Measurements from ENCODE around the gene SUCLG1. TPM values are rescaled to one million over a fixed set of nuclear protein-coding genes. Genes with fewer than 3 reads are reported as not detected.
A peak's percentile ranks its signal among the peaks of the same experiment; 100 is the strongest.

The SUCLG1 gene
- total RNA-seq, 1 experiment from 2014 or later = 59.5 TPM

DNA sequence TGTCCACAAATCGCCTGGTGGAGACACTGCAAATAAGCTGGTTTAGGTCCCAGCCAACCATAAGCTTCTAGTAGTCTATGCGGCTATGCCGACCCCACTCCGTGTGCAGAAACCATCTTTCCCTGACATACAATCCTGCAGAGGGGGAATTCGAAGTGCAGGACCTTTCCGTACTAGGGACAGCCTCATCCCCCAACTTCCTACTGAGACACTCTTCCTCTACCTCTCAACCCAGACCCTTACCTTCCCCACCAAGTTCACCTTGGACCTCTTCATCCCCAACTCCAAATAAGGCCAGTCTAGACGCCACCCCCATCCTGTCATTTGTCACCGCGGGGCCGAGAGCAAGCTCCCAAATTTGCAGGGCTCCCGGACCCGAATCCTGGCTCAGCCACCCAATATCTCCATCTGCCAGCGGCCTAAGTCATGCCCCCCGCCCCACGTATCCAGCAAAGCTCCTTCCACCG is 496 bp downstream of the SUCLG1 start:
- Histone ChIP-seq H3K4me1 (replicated peaks; ENCODE audit: insufficient read depth) (peaks cover 17% of the 10 kb centered on the region), H2AFZ (peak overlapping the region; percentile 100), H3K9me3 (ENCODE audit: insufficient read depth, low read depth) (no peaks in the 10 kb centered on the region), H4K20me1 (ENCODE audit: insufficient read depth) (peaks cover 3% of the 10 kb centered on the region; the same call in 1 of the 2 replicates), H3K9me2 (ENCODE audit: insufficient read depth) (no peaks in the 10 kb centered on the region), H3K27me3 (ENCODE audit: insufficient read depth, low read depth) (no peaks in the 10 kb centered on the region), H3K4me3 (peak overlapping the region; percentile 92), H3K79me2 (ENCODE audit: low read depth) (peaks cover 33% of the 10 kb centered on the region), H3K27ac (0 out of 2 replicates have a peak overlapping the region, but pooled peaks have one; percentile 51), H3K36me3 (ENCODE audit: low read depth) (no peaks in the 10 kb centered on the region; the same call in 1 of the 2 replicates), H3F3A (ENCODE audit: insufficient read depth, low read depth) (no peaks in the 10 kb centered on the region), H3K4me2 (peak overlapping the region; percentile 75)
- no peak for DNase-seq
- intact Hi-C loops (cut with micrococcal nuclease; ENCODE audit: unreplicated experiment) = loop anchor here (1.0 kb wide), 1 partner anchor 16 kb away; no protein-coding TSS in a partner anchor
- TF ChIP-seq, protein P1, sequence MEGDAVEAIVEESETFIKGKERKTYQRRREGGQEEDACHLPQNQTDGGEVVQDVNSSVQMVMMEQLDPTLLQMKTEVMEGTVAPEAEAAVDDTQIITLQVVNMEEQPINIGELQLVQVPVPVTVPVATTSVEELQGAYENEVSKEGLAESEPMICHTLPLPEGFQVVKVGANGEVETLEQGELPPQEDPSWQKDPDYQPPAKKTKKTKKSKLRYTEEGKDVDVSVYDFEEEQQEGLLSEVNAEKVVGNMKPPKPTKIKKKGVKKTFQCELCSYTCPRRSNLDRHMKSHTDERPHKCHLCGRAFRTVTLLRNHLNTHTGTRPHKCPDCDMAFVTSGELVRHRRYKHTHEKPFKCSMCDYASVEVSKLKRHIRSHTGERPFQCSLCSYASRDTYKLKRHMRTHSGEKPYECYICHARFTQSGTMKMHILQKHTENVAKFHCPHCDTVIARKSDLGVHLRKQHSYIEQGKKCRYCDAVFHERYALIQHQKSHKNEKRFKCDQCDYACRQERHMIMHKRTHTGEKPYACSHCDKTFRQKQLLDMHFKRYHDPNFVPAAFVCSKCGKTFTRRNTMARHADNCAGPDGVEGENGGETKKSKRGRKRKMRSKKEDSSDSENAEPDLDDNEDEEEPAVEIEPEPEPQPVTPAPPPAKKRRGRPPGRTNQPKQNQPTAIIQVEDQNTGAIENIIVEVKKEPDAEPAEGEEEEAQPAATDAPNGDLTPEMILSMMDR (conservative IDR thresholded peaks at IDR 0.05) = no peak
- TF ChIP-seq EZH2 (IDR thresholded peaks at IDR 0.05; ENCODE audit: low read depth) = no peak
- ChIA-PET CTCF (no interaction called here), POLR2A (ENCODE audit: unreplicated experiment) (no interaction called here)
- TSS peak; percentile 36 for BruUV-seq (replicated peaks)

DNA sequence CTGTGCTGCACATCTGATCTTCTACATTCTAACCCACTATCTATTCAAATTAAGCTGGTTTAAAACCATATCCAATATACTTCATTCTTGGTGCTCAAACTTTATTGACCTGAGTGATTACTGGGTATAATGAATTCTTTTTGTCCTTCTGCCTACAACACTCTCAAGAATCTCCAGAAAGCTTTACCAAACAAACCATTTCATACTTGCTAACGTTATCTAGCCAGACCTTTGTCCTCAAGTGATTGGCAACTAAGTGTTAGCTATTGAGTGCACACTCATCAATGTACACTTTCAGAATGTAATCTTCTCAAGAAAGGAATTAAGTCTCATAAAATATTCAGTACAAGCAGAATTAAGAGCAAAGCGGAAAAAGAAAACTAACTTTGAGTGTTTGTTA is 1.4 kb downstream of the SUCLG1 start:
- Histone ChIP-seq H3K79me2 (ENCODE audit: low read depth) (peaks cover 37% of the 10 kb centered on the region), H3K27me3 (ENCODE audit: insufficient read depth, low read depth) (no peaks in the 10 kb centered on the region), H4K20me1 (ENCODE audit: insufficient read depth) (peaks cover 3% of the 10 kb centered on the region; the same call in 1 of the 2 replicates), H3F3A (ENCODE audit: insufficient read depth, low read depth) (no peaks in the 10 kb centered on the region), H3K27ac (no peak overlapping the region), H3K4me3 (peak overlapping the region; percentile 92; the same call in 1 of the 2 replicates), H3K4me2 (peak overlapping the region; percentile 75), H3K9me3 (ENCODE audit: insufficient read depth, low read depth) (no peaks in the 10 kb centered on the region), H3K36me3 (ENCODE audit: low read depth) (no peaks in the 10 kb centered on the region; the same call in 1 of the 2 replicates), H3K9me2 (ENCODE audit: insufficient read depth) (no peaks in the 10 kb centered on the region), H3K4me1 (replicated peaks; ENCODE audit: insufficient read depth) (peaks cover 17% of the 10 kb centered on the region), H2AFZ (no peak overlapping the region)
- ChIA-PET CTCF (no interaction called here), POLR2A (ENCODE audit: unreplicated experiment) (no interaction called here)
- no TSS peak for BruUV-seq (replicated peaks)
- DNase-seq = no peak
- TF ChIP-seq, protein P1 (conservative IDR thresholded peaks at IDR 0.05) = no peak
- TF ChIP-seq EZH2 (IDR thresholded peaks at IDR 0.05; ENCODE audit: low read depth) = no peak
- intact Hi-C loops (cut with micrococcal nuclease; ENCODE audit: unreplicated experiment) = no loop called here

DNA sequence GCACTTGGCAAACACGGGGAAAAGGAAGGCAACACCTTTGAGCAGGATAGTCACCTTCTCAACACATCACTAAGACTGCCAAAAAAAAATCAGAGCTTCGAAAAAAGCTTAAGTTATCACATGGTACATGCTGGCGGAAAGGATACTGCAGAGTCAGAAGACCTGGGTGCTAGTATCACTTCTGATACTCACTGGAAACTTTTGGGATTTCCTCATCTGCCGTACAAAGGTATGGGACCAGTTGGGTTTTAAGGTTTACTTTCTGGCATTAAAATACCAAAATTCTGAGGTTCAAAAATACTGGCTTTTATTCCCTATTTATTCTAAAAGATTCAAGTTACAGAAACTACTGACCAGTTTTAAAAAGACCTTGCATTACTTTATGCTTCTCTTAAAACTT is 2.9 kb downstream of the SUCLG1 start:
- DNase-seq = no peak
- peaks cover 17% of the 10 kb centered on the region for H3K4me1 ChIP-seq (replicated peaks; ENCODE audit: insufficient read depth)
- peaks cover 50% of the 10 kb centered on the region for H3K79me2 ChIP-seq (ENCODE audit: low read depth)
- ChIA-PET CTCF (no interaction called here), POLR2A (ENCODE audit: unreplicated experiment) (no interaction called here)
- peaks cover 8% of the 10 kb centered on the region; the same call in 1 of the 2 replicates for H4K20me1 ChIP-seq (ENCODE audit: insufficient read depth)
- H3K27me3 ChIP-seq (ENCODE audit: insufficient read depth, low read depth) = no peaks in the 10 kb centered on the region
- H3K9me2 ChIP-seq (ENCODE audit: insufficient read depth) = no peaks in the 10 kb centered on the region
- H2AFZ ChIP-seq = no peak overlapping the region
- H3K9me3 ChIP-seq (ENCODE audit: insufficient read depth, low read depth) = no peaks in the 10 kb centered on the region
- TF ChIP-seq EZH2 (IDR thresholded peaks at IDR 0.05; ENCODE audit: low read depth) = no peak
- TF ChIP-seq, protein P1 (conservative IDR thresholded peaks at IDR 0.05) = no peak
- H3K36me3 ChIP-seq (ENCODE audit: low read depth) = no peaks in the 10 kb centered on the region; the same call in 1 of the 2 replicates
- no peak overlapping the region for H3K4me2 ChIP-seq
- BruUV-seq (replicated peaks) = no TSS peak
- H3F3A ChIP-seq (ENCODE audit: insufficient read depth, low read depth) = no peaks in the 10 kb centered on the region
- H3K27ac ChIP-seq = no peak overlapping the region
- no peak overlapping the region for H3K4me3 ChIP-seq
- intact Hi-C loops (cut with micrococcal nuclease; ENCODE audit: unreplicated experiment) = no loop called here
